ENCODE measurements around the gene CTSO.

GRCh38 chr4:155899891-155900290 lies 53.8 kb downstream of the CTSO start:
- TF ChIP-seq CTCF (conservative IDR thresholded peaks at IDR 0.05; ENCODE audit: low read length): no peak
- TF ChIP-seq EZH2phosphoT487 (IDR thresholded peaks at IDR 0.05; ENCODE audit: borderline replicate concordance): no peak

Measured in Loucy (cell line).